Fibroblast of lung (primary cell): Measurements from ENCODE around the gene P2RY11. TPM values are rescaled to one million over a fixed set of nuclear protein-coding genes. Genes with fewer than 3 reads are reported as not detected.

ENCODE experiments used
- DNase-seq, 2 donors: peaks; one replicate each; pipeline versions ENCODE4 v3.0.0 to v3.0.0-alpha.2; 2010; ENCODE audit warnings: low read depth in 2 of 2
- H2AFZ ChIP-seq: 2 replicates; pipeline ENCODE4 v1.5.1; 2012; ENCODE audit warnings: low read length, control low read depth, inconsistent platforms
- H3K27ac ChIP-seq: 2 replicates; pipeline ENCODE4 v1.5.1; 2011; ENCODE audit warnings: low read length, control low read depth; ENCODE audit not compliant: insufficient read depth
- H3K27me3 ChIP-seq: 2 replicates; pipeline ENCODE4 v1.5.1; 2011; ENCODE audit warnings: mild to moderate bottlenecking, low read length; ENCODE audit not compliant: control insufficient read depth, insufficient read depth
- H3K36me3 ChIP-seq: 2 replicates; pipeline ENCODE4 v1.5.1; 2011; ENCODE audit warnings: low read length; ENCODE audit not compliant: control insufficient read depth, insufficient read depth
- H3K4me1 ChIP-seq: 2 replicates; pipeline ENCODE4 v1.5.1; 2011; ENCODE audit warnings: low read length; ENCODE audit not compliant: control insufficient read depth, insufficient read depth; ENCODE audit errors: extremely low read depth
- H3K4me2 ChIP-seq: 2 replicates; pipeline ENCODE4 v1.5.1; 2011; ENCODE audit warnings: low read length, control low read depth; ENCODE audit not compliant: insufficient read depth; ENCODE audit errors: extremely low read depth
- H3K4me3 ChIP-seq, 4 experiments: fragments of 200-600 bp in 1 of 4; sonication (generic) in 1 of 4; replicated peaks in 1 of 4; 2 replicates each; pipeline ENCODE4 v1.5.1; 2011 to 2016; ENCODE audit warnings: low read length in 4 of 4, low read depth in 3 of 4, mild to moderate bottlenecking in 3 of 4, control low read depth in 2 of 4, inconsistent platforms in 1 of 4, mixed read lengths in 1 of 4; ENCODE audit not compliant: insufficient read depth in 1 of 4; ENCODE audit errors: control extremely low read depth in 1 of 4
- H3K79me2 ChIP-seq: 2 replicates; pipeline ENCODE4 v1.5.1; 2012; ENCODE audit warnings: mild to moderate bottlenecking, low read length, inconsistent platforms; ENCODE audit not compliant: control insufficient read depth, insufficient read depth
- H3K9ac ChIP-seq: 2 replicates; pipeline ENCODE4 v1.5.1; 2011; ENCODE audit warnings: mild to moderate bottlenecking, low read length, control low read depth; ENCODE audit not compliant: insufficient read depth
- H3K9me3 ChIP-seq: 2 replicates; pipeline ENCODE4 v1.5.1; 2012; ENCODE audit warnings: low read depth, low read length; ENCODE audit not compliant: control insufficient read depth, insufficient read depth
- H4K20me1 ChIP-seq: 2 replicates; pipeline ENCODE4 v1.5.1; 2011; ENCODE audit warnings: low read length; ENCODE audit not compliant: control insufficient read depth, insufficient read depth; ENCODE audit errors: extremely low read depth
- CTCF ChIP-seq, 2 donors: IDR thresholded peaks in 1 of 2; conservative IDR thresholded peaks in 1 of 2; 1 replicate in 1 of 2; 2 replicates in 1 of 2; pipeline ENCODE4 v1.5.1; 2011 to 2012; ENCODE audit warnings: low read length in 2 of 2, control low read depth in 1 of 2, inconsistent platforms in 1 of 2, low read depth in 1 of 2, mild to moderate bottlenecking in 1 of 2
- EZH2 ChIP-seq: IDR thresholded peaks from 2 replicates; pipeline ENCODE4 v1.5.1; 2012; ENCODE audit warnings: low read length, control low read depth, mild to moderate bottlenecking; ENCODE audit errors: missing control alignments
- polyA plus RNA-seq, 2 donors: library from polyadenylated mRNA; depleted of rRNA in 1 of 2; stranded (reverse) in 1 of 2; unstranded in 1 of 2; fragments of >200 nt; gene quantifications; 2 replicates each; pipeline ENCODE4 v1.2.1, GENCODE V29; 2011 to 2012; ENCODE audit warnings: missing spikeins in 1 of 2
- total RNA-seq: library from RNA; depleted of rRNA; stranded (reverse); fragments of >200 nt; gene quantifications from 2 replicates; pipeline ENCODE4 v1.2.1, GENCODE V29; 2014

Gene P2RY11
- total and polyA plus RNA-seq, 2 donors (not counting 1 experiment from before 2014, with no cell fraction given), result 0.68 to 3.3 TPM

GRCh38 chr19:10115392-10116084 lies 4.0 kb downstream of the P2RY11 start:
- no peaks in the 10 kb centered on the region for H4K20me1 ChIP-seq
- H3K4me1 ChIP-seq, result peaks cover 7% of the 10 kb centered on the region
- H3K27ac ChIP-seq, result no peak overlapping the region
- H3K79me2 ChIP-seq, result peaks cover 12% of the 10 kb centered on the region
- no peak overlapping the region for H2AFZ ChIP-seq
- H3K9ac ChIP-seq, result no peak overlapping the region
- TF ChIP-seq EZH2, result no peak
- TF ChIP-seq CTCF (conservative IDR thresholded peaks at IDR 0.05 in 1 of 2, IDR thresholded peaks at IDR 0.05 in 1 of 2; ENCODE audit: low read depth in 1 of 2, low read length in 2 of 2), result no peak
- no peak for DNase-seq
- peaks cover 33% of the 10 kb centered on the region for H3K36me3 ChIP-seq
- no peak overlapping the region for H3K4me2 ChIP-seq
- H3K4me3 ChIP-seq, result no peak overlapping the region
- no peaks in the 10 kb centered on the region for H3K27me3 ChIP-seq
- H3K9me3 ChIP-seq, result no peaks in the 10 kb centered on the region

GRCh38 chr19:10116085-10116865 lies 4.8 kb downstream of the P2RY11 start:
- TF ChIP-seq EZH2, result no peak
- TF ChIP-seq CTCF (conservative IDR thresholded peaks at IDR 0.05 in 1 of 2, IDR thresholded peaks at IDR 0.05 in 1 of 2; ENCODE audit: low read depth in 1 of 2, low read length in 2 of 2), result no peak

GRCh38 chr19:10116866-10117616 lies 5.5 kb downstream of the P2RY11 start:
- peaks cover 11% of the 10 kb centered on the region for H3K4me1 ChIP-seq
- no peak overlapping the region for H2AFZ ChIP-seq
- no peak overlapping the region for H3K4me3 ChIP-seq
- H4K20me1 ChIP-seq, result no peaks in the 10 kb centered on the region
- H3K9me3 ChIP-seq, result no peaks in the 10 kb centered on the region
- peaks cover 12% of the 10 kb centered on the region for H3K79me2 ChIP-seq
- H3K36me3 ChIP-seq, result peaks cover 24% of the 10 kb centered on the region
- H3K27me3 ChIP-seq, result no peaks in the 10 kb centered on the region
- H3K9ac ChIP-seq, result no peak overlapping the region
- H3K4me2 ChIP-seq, result no peak overlapping the region
- H3K27ac ChIP-seq, result no peak overlapping the region
- DNase-seq, result no peak
- TF ChIP-seq EZH2 (no peak), CTCF (conservative IDR thresholded peaks at IDR 0.05 in 1 of 2, IDR thresholded peaks at IDR 0.05 in 1 of 2; ENCODE audit: low read depth in 1 of 2, low read length in 2 of 2) (no peak)

More at GRCh38 chr19:10116085-10116865, 4.8 kb downstream of the P2RY11 start:
- Histone ChIP-seq H3K27me3 (no peaks in the 10 kb centered on the region), H3K79me2 (peaks cover 12% of the 10 kb centered on the region), H2AFZ (no peak overlapping the region), H3K9me3 (no peaks in the 10 kb centered on the region), H3K4me3 (no peak overlapping the region), H3K27ac (no peak overlapping the region), H3K4me2 (no peak overlapping the region), H3K4me1 (peaks cover 11% of the 10 kb centered on the region), H3K9ac (no peak overlapping the region), H4K20me1 (no peaks in the 10 kb centered on the region), H3K36me3 (peaks cover 27% of the 10 kb centered on the region)
- no peak for DNase-seq
